Lung microvascular endothelial cell (primary cell): ENCODE measurements around the gene CDKN1A. TPM values are rescaled to one million over a fixed set of nuclear protein-coding genes. Genes with fewer than 3 reads are reported as not detected.
A peak's percentile ranks its signal among the peaks of the same experiment; 100 is the strongest.
"Not testable (repeated sequence)": the region's sequence is repeated elsewhere in the genome, so short reads cannot be mapped to it uniquely, and the experiment has no call there.

ENCODE experiments used
- DNase-seq, 2 donors: peaks; one replicate each; pipeline versions ENCODE4 v3.0.0 to v3.0.0-alpha.2; 2010; ENCODE audit warnings: low read depth in 2 of 2
- total RNA-seq: library from RNA; depleted of rRNA; stranded (reverse); fragments of >200 nt; gene quantifications from 2 replicates; pipeline ENCODE4 v1.2.1, GENCODE V29; 2014

CDKN1A gene
- 64.1 and 90.7 TPM in 2 replicates for total RNA-seq

DNA sequence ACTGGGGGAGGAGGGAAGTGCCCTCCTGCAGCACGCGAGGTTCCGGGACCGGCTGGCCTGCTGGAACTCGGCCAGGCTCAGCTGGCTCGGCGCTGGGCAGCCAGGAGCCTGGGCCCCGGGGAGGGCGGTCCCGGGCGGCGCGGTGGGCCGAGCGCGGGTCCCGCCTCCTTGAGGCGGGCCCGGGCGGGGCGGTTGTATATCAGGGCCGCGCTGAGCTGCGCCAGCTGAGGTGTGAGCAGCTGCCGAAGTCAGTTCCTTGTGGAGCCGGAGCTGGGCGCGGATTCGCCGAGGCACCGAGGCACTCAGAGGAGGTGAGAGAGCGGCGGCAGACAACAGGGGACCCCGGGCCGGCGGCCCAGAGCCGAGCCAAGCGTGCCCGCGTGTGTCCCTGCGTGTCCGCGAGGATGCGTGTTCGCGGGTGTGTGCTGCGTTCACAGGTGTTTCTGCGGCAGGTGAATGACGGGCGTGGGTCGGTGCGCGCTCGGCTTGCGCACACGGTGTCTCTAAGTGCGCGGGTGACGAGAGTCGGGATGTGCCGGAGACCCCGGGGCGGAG is at the start of gene CDKN1A:
Gene CDKN1A, plus strand, starts transcription at position 227 of the 555 bp plus-strand sequence. CDS start 5,388 bp downstream, outside the sequence.
- DNase-seq = peak; percentile 93 to 94

DNA sequence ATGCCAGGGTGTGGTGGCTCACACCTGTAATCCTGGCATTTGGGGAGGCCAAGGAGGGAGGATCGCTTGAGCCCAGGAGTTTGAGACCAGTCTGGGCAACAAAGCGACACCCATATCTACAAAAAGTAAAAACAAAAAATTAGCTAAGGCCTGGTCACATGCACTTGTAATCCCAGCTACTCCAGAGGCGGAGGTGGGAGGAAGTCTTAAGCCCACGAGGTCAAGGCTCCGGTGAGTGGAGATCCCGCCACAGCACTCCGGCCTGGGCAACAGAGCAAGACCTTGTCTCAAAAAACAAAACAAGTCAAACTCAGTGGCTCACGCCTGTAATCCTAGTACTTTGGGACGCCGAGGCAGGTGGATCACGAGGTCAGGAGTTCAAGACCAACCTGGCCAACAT is 48.7 kb upstream of the CDKN1A start:
- no peak for DNase-seq

GRCh38 chr6:36631326-36632011 is 47.0 kb upstream of the CDKN1A start:
- DNase-seq = no peak

DNA sequence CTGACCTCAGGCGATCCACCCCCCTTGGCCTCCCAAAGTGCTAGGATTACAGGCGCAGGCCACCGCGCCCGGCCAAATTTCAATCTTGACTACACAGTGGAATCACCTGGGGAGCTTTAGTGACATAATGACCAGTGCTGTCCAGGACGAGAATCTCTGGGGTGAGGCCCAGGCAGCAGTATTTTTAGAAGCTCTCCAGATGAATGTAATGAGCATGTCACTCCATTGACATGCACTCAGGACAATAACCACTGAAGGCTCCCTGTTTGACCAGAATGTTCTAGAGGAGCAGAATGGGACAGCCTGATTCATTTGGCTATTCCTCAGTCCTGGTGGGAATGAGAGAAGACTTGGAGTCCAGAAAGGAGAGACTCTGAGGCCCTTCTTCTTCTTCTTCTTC is 45.1 kb upstream of the CDKN1A start:
- no peak for DNase-seq

DNA sequence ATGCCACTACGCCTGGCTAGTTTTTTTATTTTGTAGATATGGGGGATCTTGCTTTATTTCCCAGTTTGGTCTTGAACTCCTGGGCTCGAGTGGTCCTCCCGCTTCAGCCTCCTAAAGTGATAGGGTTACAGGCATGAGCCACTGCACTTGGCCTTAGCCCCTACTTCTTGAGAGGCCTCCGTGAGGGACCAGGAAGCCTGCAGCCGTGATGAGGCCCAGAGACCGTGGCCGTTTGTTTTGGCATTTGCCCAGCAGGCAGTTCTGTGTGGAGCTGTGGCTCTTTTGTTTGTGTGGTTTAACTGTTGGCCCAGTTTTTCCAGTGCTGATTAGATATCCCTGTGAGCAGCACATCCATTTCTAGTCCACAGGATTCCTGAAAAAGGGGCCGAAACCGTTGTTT is 44.6 kb upstream of the CDKN1A start:
- peak; percentile 57 to 92 for DNase-seq

DNA sequence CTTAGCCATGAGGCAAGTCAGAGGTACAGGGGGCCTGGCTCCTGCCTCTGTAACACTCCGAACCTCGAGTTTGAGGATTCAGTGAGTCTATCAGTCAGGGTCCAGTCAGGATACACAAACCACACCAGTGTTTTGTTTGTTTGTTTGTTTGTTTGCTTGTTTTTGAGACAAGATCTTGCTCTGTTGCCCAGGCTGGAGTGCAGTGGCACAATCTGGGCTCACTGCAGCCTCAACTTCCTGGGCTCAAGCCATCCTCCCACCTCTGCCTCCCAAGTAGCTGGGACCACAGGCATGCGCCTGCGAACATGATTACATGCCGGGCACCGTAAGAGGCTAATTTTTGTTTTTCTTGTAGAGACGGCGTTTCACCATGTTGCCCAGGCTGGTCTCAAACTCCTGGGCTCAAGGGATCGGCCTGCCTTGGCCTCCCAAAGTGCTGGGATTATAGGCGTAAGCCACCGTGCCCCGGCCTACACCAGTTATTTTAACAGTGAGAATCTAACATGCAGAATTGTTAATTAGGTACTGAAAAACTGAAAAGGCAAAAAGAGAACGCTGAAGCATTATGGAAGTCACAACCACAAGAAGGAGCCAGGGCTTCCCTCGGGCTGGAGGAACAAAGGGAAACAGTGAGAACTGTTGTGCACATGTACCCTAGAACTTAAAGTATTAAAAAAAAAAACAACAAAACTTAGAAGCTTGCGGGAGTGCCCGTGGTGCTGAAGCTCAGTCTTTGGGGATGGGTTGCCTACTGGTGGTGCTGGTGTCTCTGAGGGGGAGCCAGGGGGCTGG is 44.0 kb upstream of the CDKN1A start:
- DNase-seq = no peak

DNA sequence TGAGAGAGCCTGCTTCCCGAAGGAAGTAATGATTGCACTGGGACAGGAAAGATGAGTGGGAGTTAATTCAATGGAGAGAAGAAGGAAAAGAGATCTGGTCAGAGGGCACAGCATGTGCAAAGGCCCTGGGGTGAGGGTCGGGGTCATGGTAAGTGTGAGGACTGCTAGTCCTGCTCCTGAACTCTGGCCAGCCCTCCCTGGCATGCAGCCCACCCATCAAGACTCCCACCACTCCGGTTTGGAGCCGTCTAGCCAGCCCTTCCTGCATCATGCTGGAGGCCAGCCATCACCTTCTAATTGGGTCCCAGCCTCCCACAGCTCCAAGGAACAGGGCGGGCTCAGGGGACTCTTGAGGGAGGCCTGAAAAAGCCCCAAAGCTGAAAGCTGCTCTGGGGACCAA is 42.2 kb upstream of the CDKN1A start:
- DNase-seq = peak in 1 of 2 donors; percentile 43

GRCh38 chr6:36636687-36637418 is 41.7 kb upstream of the CDKN1A start:
- DNase-seq = no peak

- no peak for DNase-seq
These were observed 39.9 kb upstream of the CDKN1A start for GRCh38 chr6:36638579-36638978.

DNA sequence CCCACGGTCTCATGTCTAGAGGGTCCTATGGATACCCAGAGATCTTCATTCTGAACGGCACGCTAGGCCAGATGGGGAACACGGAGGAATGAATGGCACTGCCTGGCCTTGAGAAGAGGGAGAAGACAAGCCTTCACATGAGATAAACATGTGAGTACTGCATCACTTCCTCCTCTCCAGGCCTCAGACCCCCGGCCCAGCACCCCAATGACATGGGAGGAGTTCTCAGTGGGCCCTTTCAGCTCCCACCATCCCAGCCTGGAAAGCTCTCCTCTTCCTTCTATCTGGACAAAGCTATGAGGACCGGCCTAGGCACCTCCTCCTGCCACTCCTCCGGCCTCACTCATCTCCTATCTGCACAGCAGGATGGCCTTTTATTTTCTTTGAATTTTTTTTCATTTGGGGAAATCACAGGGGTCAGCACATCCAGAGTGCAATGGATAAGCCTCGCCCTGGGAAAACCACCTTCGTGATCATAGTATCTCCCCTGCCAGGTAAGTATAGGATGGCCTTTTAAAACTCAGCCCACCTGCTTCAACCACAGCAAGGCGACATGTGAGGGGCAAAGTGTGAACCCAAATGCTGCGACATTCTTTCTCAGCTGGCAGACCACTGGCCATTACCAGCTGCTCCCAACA is 39.2 kb upstream of the CDKN1A start:
- no peak for DNase-seq

GRCh38 chr6:36641543-36641942 is 37.0 kb upstream of the CDKN1A start:
- DNase-seq = no peak

DNA sequence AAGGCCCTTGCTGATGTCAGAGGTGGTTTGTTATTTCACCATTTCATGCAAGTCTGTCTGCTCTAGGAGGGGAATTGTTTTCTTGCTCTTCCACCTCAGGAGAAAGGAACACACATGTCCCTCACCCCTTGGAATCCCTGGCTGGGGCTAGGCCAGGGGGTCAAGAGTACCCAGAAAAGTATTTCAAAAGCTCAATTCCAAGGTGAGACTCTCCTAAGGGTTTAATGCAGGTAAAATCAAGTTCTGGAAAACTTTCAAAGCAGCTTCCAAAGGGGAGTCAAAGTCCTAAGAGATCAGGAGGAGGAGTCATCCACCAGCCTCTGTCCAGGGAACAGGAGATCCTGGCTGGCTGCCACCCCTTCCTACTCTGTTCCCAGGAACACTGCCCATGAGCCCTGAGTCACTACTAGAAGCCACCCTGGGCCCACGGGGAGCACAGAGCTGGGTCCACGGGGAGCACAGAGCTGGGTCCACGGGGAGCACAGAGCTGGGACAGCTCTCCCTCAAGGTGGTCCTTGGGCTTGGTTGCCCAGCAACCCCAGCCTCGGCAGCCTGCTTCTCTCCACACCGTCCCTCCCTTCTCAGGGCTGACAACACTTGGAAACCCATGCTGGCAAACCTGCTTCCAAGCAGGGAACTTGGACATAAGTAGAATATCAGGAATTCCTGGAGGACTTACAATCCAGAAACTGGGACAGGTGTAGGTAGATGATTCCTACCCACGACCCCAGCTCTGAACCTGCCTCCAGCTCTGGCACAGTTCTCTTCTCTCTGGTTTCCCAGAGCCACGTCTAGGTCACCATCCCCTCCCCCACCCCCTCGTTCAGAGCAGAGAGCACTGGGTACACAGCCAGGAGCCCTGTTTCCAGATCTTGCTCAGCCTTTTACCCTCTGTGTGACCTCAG is 35.3 kb upstream of the CDKN1A start:
- DNase-seq = peak; percentile 67 to 71

- no peak for DNase-seq
These were observed 34.5 kb upstream of the CDKN1A start for GRCh38 chr6:36643977-36644376.

- DNase-seq = peak; percentile 31 to 55
These were observed 29.4 kb upstream of the CDKN1A start for GRCh38 chr6:36649086-36649485.

DNA sequence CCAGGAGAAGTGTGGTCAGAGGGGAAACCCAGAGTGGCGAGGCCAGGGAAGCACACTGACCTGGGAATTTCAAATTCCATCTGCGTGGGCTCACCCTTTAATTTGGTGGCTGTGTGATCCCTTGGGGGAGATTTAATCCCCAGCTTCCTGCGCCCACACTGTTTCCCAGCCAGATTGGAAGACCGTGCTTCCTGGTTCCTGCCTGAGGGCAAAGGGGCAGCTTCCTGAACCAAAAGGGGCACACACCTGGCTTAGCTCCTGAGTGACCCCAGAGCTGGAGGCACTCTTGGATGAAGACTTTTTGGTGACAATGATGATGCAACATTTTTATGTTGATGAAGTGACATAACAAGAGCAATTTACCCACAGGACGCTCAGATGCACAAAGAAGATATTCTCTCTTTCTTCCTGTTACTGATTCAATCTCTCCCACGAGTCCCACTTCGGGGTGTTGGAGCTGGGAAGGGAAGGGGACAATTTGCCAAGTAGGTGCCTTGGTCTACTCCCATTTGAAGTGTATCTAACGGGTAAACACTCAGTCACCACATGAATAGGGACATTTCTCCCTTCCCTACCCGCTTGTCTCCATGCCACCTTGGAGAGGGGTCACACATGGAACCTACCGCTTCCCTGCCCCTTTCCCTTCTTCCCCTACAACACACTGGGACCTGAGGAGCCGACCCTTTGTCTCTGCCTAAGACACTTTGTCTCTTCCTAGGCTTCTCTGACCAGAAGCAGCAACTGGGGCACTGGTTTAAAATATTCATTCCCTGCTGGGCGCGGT is 28.6 kb upstream of the CDKN1A start:
- peak; percentile 13 to 52 for DNase-seq

GRCh38 chr6:36650848-36651478 is 27.6 kb upstream of the CDKN1A start:
- DNase-seq = peak in 1 of 2 donors; percentile 10

- DNase-seq = no peak
These were observed 26.7 kb upstream of the CDKN1A start for GRCh38 chr6:36651659-36652379.

DNA sequence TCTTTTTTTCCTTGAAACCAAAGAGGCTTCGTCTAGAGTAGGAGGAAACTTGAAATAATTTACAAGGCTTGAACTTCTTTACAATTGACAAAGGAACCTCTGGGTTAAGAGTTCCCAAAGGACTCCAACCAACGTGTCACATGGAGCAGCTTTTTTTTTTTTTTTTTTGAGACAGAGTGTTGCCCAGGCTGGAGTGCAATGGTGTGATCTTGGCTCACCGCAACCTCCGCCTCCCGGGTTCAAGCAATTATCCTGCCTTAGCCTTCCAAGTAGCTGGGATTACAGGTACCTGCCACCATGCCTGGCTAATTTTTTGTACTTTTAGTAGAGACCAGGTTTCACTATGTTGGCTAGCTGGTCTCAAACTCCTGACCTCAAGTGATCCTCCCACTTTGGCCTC is 24.0 kb upstream of the CDKN1A start:
- DNase-seq = not testable (repeated sequence)
